Astrocyte (in vitro differentiated cells and primary cell): Measurements from ENCODE around the gene CFL1. TPM values are rescaled to one million over a fixed set of nuclear protein-coding genes. Genes with fewer than 3 reads are reported as not detected.

Source experiments
- DNase-seq: peaks from one replicate; pipeline ENCODE4 v3.0.0-alpha.2; 2010; ENCODE audit warnings: low read depth
- FAIRE-seq: peaks from 2 replicates; lab custom pipeline; 2011; peaks lifted over from hg19 to GRCh38; lab: Jason Lieb, UNC
- H2AFZ ChIP-seq: 2 replicates; pipeline ENCODE4 v1.6.0; 2012; ENCODE audit warnings: low read depth, low read length, inconsistent platforms
- H3K27ac ChIP-seq: 2 replicates; pipeline ENCODE4 v1.5.1; 2011; ENCODE audit warnings: low read depth, low read length, inconsistent platforms
- H3K27me3 ChIP-seq: 2 replicates; pipeline ENCODE4 v1.6.0; 2011; ENCODE audit warnings: low read length, inconsistent platforms; ENCODE audit not compliant: insufficient read depth
- H3K36me3 ChIP-seq: 2 replicates; pipeline ENCODE4 v1.5.1; 2011; ENCODE audit warnings: low read length, inconsistent platforms; ENCODE audit not compliant: insufficient read depth
- H3K4me1 ChIP-seq: 2 replicates; pipeline ENCODE4 v1.5.1; 2011; ENCODE audit warnings: low read length, inconsistent platforms; ENCODE audit not compliant: insufficient read depth
- H3K4me2 ChIP-seq: 2 replicates; pipeline ENCODE4 v1.6.0; 2012; ENCODE audit warnings: low read length, inconsistent platforms
- H3K4me3 ChIP-seq: 2 replicates; pipeline ENCODE4 v1.5.1; 2011; ENCODE audit warnings: low read depth, mild to moderate bottlenecking, low read length, inconsistent platforms; ENCODE audit not compliant: insufficient read depth
- H3K79me2 ChIP-seq: 2 replicates; pipeline ENCODE4 v1.6.0; 2012; ENCODE audit warnings: mild to moderate bottlenecking, low read length, inconsistent platforms; ENCODE audit not compliant: insufficient read depth
- H3K9ac ChIP-seq: 2 replicates; pipeline ENCODE4 v1.6.0; 2012; ENCODE audit warnings: mild to moderate bottlenecking, low read length, inconsistent platforms
- H3K9me3 ChIP-seq: 2 replicates; pipeline ENCODE4 v1.5.1; 2012; ENCODE audit warnings: low read depth, mild to moderate bottlenecking, low read length, inconsistent platforms; ENCODE audit not compliant: insufficient read depth
- H4K20me1 ChIP-seq: 2 replicates; pipeline ENCODE4 v1.6.0; 2012; ENCODE audit warnings: low read length, inconsistent platforms; ENCODE audit not compliant: insufficient read depth
- H3K27ac Mint-ChIP-seq: one replicate; pipeline ENCODE4 v1.8.0; 2021; ENCODE audit warnings: mild to moderate bottlenecking, mixed read lengths; ENCODE audit not compliant: unreplicated experiment
- H3K27me3 Mint-ChIP-seq: one replicate; pipeline ENCODE4 v1.8.0; 2021; ENCODE audit warnings: low read depth, mixed read lengths; ENCODE audit not compliant: unreplicated experiment
- H3K36me3 Mint-ChIP-seq: one replicate; pipeline ENCODE4 v1.8.0; 2021; ENCODE audit warnings: low read depth, mixed read lengths; ENCODE audit not compliant: unreplicated experiment
- H3K4me1 Mint-ChIP-seq: one replicate; pipeline ENCODE4 v1.8.0; 2021; ENCODE audit warnings: low read depth, mixed read lengths; ENCODE audit not compliant: unreplicated experiment
- H3K4me3 Mint-ChIP-seq: one replicate; pipeline ENCODE4 v1.8.0; 2021; ENCODE audit warnings: mild to moderate bottlenecking, moderate library complexity, mixed read lengths; ENCODE audit not compliant: unreplicated experiment
- H3K9me3 Mint-ChIP-seq: one replicate; pipeline ENCODE4 v1.8.0; 2021; ENCODE audit warnings: mild to moderate bottlenecking, mixed read lengths; ENCODE audit not compliant: unreplicated experiment
- CTCF ChIP-seq: IDR thresholded peaks from 2 replicates; pipeline ENCODE4 v1.5.1; 2011; ENCODE audit warnings: low read depth, mild to moderate bottlenecking, inconsistent platforms, low read length, moderate library complexity; ENCODE audit not compliant: insufficient read depth
- EZH2 ChIP-seq: IDR thresholded peaks from 2 replicates; pipeline ENCODE4 v1.6.1; 2012; ENCODE audit warnings: mild to moderate bottlenecking, low read length, inconsistent platforms; ENCODE audit not compliant: insufficient read depth
- total RNA-seq: library from RNA; stranded (reverse); gene quantifications from 2 replicates; pipeline ENCODE4 v1.2.1, GENCODE V29; 2021

Gene CFL1
- total RNA-seq, 1 donor from 2014 or later, result 1,931 TPM

- Mint-ChIP-seq H3K27ac (no peak overlapping the region), H3K4me3 (no peak overlapping the region), H3K36me3 (peaks cover 7% of the 10 kb centered on the region), H3K4me1 (no peaks in the 10 kb centered on the region), H3K27me3 (peaks cover 33% of the 10 kb centered on the region), H3K9me3 (no peaks in the 10 kb centered on the region)
- FAIRE-seq, result no peak
- H3K9ac ChIP-seq, result no peak overlapping the region
- H3K4me2 ChIP-seq, result no peak overlapping the region
- H3K36me3 ChIP-seq, result no peaks in the 10 kb centered on the region
- H3K27me3 ChIP-seq, result peaks cover 5% of the 10 kb centered on the region
- no peak overlapping the region for H3K27ac ChIP-seq
- no peak overlapping the region for H3K4me3 ChIP-seq
- H3K4me1 ChIP-seq, result no peaks in the 10 kb centered on the region
- H4K20me1 ChIP-seq, result no peaks in the 10 kb centered on the region
- no peak for DNase-seq
- no peaks in the 10 kb centered on the region for H3K9me3 ChIP-seq
- no peaks in the 10 kb centered on the region for H3K79me2 ChIP-seq
- H2AFZ ChIP-seq, result no peak overlapping the region
- TF ChIP-seq EZH2 (no peak), CTCF (no peak)
Measured at GRCh38 chr11:65814131-65814985, 43.6 kb downstream of the CFL1 start.

- no peak overlapping the region for H3K4me3 Mint-ChIP-seq
- Histone ChIP-seq H3K36me3 (no peaks in the 10 kb centered on the region), H3K4me2 (no peak overlapping the region), H3K27me3 (peaks cover 8% of the 10 kb centered on the region), H3K79me2 (no peaks in the 10 kb centered on the region), H2AFZ (no peak overlapping the region), H3K9ac (no peak overlapping the region), H3K27ac (no peak overlapping the region), H3K4me3 (no peak overlapping the region), H4K20me1 (no peaks in the 10 kb centered on the region), H3K9me3 (no peaks in the 10 kb centered on the region), H3K4me1 (no peaks in the 10 kb centered on the region)
- FAIRE-seq (no peak), DNase-seq (no peak)
- H3K27ac Mint-ChIP-seq, result peak overlapping the region; percentile 47
- H3K36me3 Mint-ChIP-seq, result peaks cover 7% of the 10 kb centered on the region
- H3K4me1 Mint-ChIP-seq, result no peaks in the 10 kb centered on the region
- peaks cover 45% of the 10 kb centered on the region for H3K27me3 Mint-ChIP-seq
- no peak for TF ChIP-seq CTCF
- TF ChIP-seq EZH2, result no peak
- H3K9me3 Mint-ChIP-seq, result no peaks in the 10 kb centered on the region
Measured at GRCh38 chr11:65811764-65812475, 46.1 kb downstream of the CFL1 start.
